Peyer's patch (tissue), 4 donors: ENCODE results near the gene GPRC5A. TPM values are rescaled to one million over a fixed set of nuclear protein-coding genes. Genes with fewer than 3 reads are reported as not detected.
A peak's percentile ranks its signal among the peaks of the same experiment; 100 is the strongest.
"Not testable (repeated sequence)": the region's sequence is repeated elsewhere in the genome, so short reads cannot be mapped to it uniquely, and the experiment has no call there.

Experiments used
- DNase-seq, 3 donors: peaks; one replicate each; pipeline ENCODE4 v3.0.0-alpha.2; 2017 to 2019
- H3K27ac ChIP-seq, 4 donors: fragments of 200-600 bp; sonication (generic); one replicate each; pipeline ENCODE4 v1.5.1; 2016 to 2019
- H3K27me3 ChIP-seq, 2 donors: fragments of 200-600 bp; sonication (generic); one replicate each; pipeline ENCODE4 v1.5.1; 2019
- H3K36me3 ChIP-seq, 3 donors: fragments of 200-600 bp; sonication (generic); one replicate each; pipeline ENCODE4 v1.5.1; 2016 to 2019
- H3K4me1 ChIP-seq, 4 donors: fragments of 200-600 bp; sonication (generic); one replicate each; pipeline ENCODE4 v1.5.1; 2016 to 2019
- H3K4me3 ChIP-seq, 4 donors: fragments of 200-600 bp; sonication (generic); 1 replicate in 3 of 4; 2 replicates in 1 of 4; pipeline ENCODE4 v1.5.1; 2016 to 2019; ENCODE audit warnings: mild to moderate bottlenecking in 1 of 4
- H3K9me3 ChIP-seq, 4 donors: fragments of 200-600 bp; sonication (generic); one replicate each; pipeline ENCODE4 v1.5.1; 2016 to 2019; ENCODE audit warnings: mild to moderate bottlenecking in 1 of 4
- CTCF ChIP-seq, 6 experiments: fragments of 450-650 bp in 4 of 6; fragments of 200-600 bp in 2 of 6; sonication (generic) in 1 of 6; IDR thresholded peaks; one replicate each; pipeline ENCODE4 v1.5.1; 2017 to 2019; ENCODE audit warnings: antibody characterized with exemption in 6 of 6, mild to moderate bottlenecking in 3 of 6, moderate library complexity in 1 of 6
- POLR2A ChIP-seq, 2 donors: fragments of 450-650 bp; IDR thresholded peaks; one replicate each; pipeline ENCODE4 v1.5.1; 2017; ENCODE audit warnings: antibody characterized with exemption in 2 of 2, mild to moderate bottlenecking in 2 of 2, moderate library complexity in 2 of 2
- total RNA-seq, 4 donors: library from RNA; depleted of rRNA; stranded (reverse); fragments of >200 nt; gene quantifications; one replicate each; pipeline ENCODE4 v1.1.0, GENCODE V29; 2016

The GPRC5A gene
- 100 to 1,000 TPM in 1 of 4 donors, 10 to 100 TPM in 3; 16.5 to 106 (median 91.1) TPM for total RNA-seq

- Histone ChIP-seq H3K4me3 (peak within 1 kb of the TSS; percentile 32 to 60 (median 47)), H3K27me3 (no peaks in the 10 kb centered on the region), H3K4me1 (no peaks in the 10 kb centered on the region), H3K9me3 (no peaks in the 10 kb centered on the region), H3K27ac (peak within 1 kb of the TSS; percentile 44 to 96 (median 78)), H3K36me3 (no peaks in the 10 kb centered on the region)
- peak; percentile 25 to 93 (median 92) for DNase-seq
- TF ChIP-seq POLR2A (IDR thresholded peaks at IDR 0.05) (peak; percentile 95 to 97), CTCF (IDR thresholded peaks at IDR 0.05) (peak in 2 of 6 experiments; percentile 35 to 37)
These were observed at the start of gene GPRC5A for GRCh38 chr12:12891080-12891880. TSS of gene GPRC5A (plus strand) at chr12:12891562. CDS start at chr12:12908250, 16,688 bp downstream.

- Histone ChIP-seq H3K9me3 (no peaks in the 10 kb centered on the region), H3K27me3 (no peaks in the 10 kb centered on the region)
- TF ChIP-seq CTCF (IDR thresholded peaks at IDR 0.05) = no peak
- no peak for TF ChIP-seq POLR2A (IDR thresholded peaks at IDR 0.05)
These were observed 45.5 kb upstream of the GPRC5A start for GRCh38 chr12:12845794-12846243.

GRCh38 chr12:12846780-12847179 lies 44.6 kb upstream of the GPRC5A start:
- H3K27ac ChIP-seq, H3K27me3 ChIP-seq, H3K36me3 ChIP-seq, H3K4me1 ChIP-seq, H3K4me3 ChIP-seq, DNase-seq, H3K9me3 ChIP-seq: not testable (repeated sequence)

More at GRCh38 chr12:12845794-12846243, 45.5 kb upstream of the GPRC5A start:
- no peak overlapping the region for H3K4me3 ChIP-seq
- no peak overlapping the region for H3K27ac ChIP-seq
- H3K4me1 ChIP-seq = no peaks in the 10 kb centered on the region
- DNase-seq = no peak
- H3K36me3 ChIP-seq = no peaks in the 10 kb centered on the region

GRCh38 chr12:12853435-12853834 lies 37.9 kb upstream of the GPRC5A start:
- no peak for DNase-seq
- no peak for TF ChIP-seq CTCF (IDR thresholded peaks at IDR 0.05)
- no peak for TF ChIP-seq POLR2A (IDR thresholded peaks at IDR 0.05)
- Histone ChIP-seq H3K9me3 (no peaks in the 10 kb centered on the region), H3K4me1 (no peaks in the 10 kb centered on the region), H3K4me3 (no peak overlapping the region), H3K27ac (no peak overlapping the region), H3K27me3 (no peaks in the 10 kb centered on the region), H3K36me3 (no peaks in the 10 kb centered on the region)

GRCh38 chr12:12859690-12860089 lies 31.7 kb upstream of the GPRC5A start:
- no peaks in the 10 kb centered on the region for H3K36me3 ChIP-seq
- no peak for DNase-seq
- TF ChIP-seq POLR2A (IDR thresholded peaks at IDR 0.05) (no peak), CTCF (IDR thresholded peaks at IDR 0.05) (no peak)
- no peaks in the 10 kb centered on the region for H3K4me1 ChIP-seq
- no peaks in the 10 kb centered on the region for H3K9me3 ChIP-seq
- H3K4me3 ChIP-seq = no peak overlapping the region
- no peak overlapping the region for H3K27ac ChIP-seq
- H3K27me3 ChIP-seq = no peaks in the 10 kb centered on the region

GRCh38 chr12:12864243-12864642 lies 27.1 kb upstream of the GPRC5A start:
- no peak overlapping the region for H3K27ac ChIP-seq
- H3K36me3 ChIP-seq = no peaks in the 10 kb centered on the region
- DNase-seq = no peak
- no peaks in the 10 kb centered on the region for H3K27me3 ChIP-seq
- no peaks in the 10 kb centered on the region for H3K9me3 ChIP-seq
- H3K4me1 ChIP-seq = no peaks in the 10 kb centered on the region
- H3K4me3 ChIP-seq = no peak overlapping the region
- no peak for TF ChIP-seq CTCF (IDR thresholded peaks at IDR 0.05)
- no peak for TF ChIP-seq POLR2A (IDR thresholded peaks at IDR 0.05)
